Stimulated activated CD8-positive, alpha-beta memory T cell treated with anti-CD3 and anti-CD28 coated beads, Interleukin-4, amount 100 ng/mL, for 4 hours (primary cell): Measurements from ENCODE around the gene PCSK9.
A peak's percentile ranks its signal among the peaks of the same experiment; 100 is the strongest.
"Not testable (repeated sequence)": the region's sequence is repeated elsewhere in the genome, so short reads cannot be mapped to it uniquely, and the experiment has no call there.

Experiments used
- DNase-seq, 2 donors: peaks; one replicate each; pipeline ENCODE4 v3.0.0-alpha.2; 2020; ENCODE audit warnings: low read depth in 2 of 2, low spot score in 1 of 2

Gene PCSK9

GRCh38 chr1:55007625-55008024, 31.7 kb upstream of the PCSK9 start:
- DNase-seq: no peak

- no peak for DNase-seq
These were observed 29.0 kb upstream of the PCSK9 start for GRCh38 chr1:55010194-55010886.

GRCh38 chr1:55010887-55011217, 28.5 kb upstream of the PCSK9 start:
- no peak for DNase-seq

DNA sequence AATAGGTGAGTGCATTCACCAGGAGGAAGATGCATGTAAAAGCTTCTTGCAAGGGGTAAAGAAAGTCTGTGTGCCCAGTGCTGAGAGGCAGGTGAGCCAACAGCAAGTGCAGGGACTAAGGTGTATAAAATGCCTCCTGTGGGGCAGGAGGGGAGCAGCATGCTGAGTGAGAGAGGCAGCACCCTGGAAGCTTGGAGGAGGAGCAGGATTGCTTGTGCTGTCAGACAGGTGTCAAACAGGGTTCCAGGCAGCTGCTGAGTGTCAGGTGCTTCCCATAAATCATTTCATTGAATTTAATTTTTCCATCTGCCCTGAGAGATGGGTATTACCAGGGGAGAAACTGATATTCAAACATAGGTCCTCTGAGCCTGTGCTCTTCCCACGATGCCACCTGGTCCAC, 26.7 kb upstream of the PCSK9 start:
- no peak for DNase-seq

DNA sequence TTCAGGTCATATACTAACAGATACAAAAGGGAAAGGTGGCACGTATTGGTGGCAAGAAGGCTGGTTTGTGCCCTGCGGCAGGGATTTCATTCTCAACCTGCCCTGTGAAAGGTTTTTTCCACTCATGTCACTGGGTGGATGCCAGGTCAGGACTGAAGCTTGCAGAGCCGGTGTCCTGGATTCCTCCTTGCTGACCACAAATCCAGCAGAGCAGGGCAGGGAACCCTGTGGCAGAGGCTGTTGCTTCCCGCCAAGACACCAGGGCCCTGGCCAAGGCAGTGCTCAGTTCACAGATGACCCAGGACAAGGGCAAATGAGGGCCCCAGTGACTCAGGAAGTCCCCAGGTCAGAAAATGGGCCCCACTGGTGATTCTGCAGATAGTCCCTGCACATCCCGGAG, 24.2 kb upstream of the PCSK9 start:
- DNase-seq: no peak

DNA sequence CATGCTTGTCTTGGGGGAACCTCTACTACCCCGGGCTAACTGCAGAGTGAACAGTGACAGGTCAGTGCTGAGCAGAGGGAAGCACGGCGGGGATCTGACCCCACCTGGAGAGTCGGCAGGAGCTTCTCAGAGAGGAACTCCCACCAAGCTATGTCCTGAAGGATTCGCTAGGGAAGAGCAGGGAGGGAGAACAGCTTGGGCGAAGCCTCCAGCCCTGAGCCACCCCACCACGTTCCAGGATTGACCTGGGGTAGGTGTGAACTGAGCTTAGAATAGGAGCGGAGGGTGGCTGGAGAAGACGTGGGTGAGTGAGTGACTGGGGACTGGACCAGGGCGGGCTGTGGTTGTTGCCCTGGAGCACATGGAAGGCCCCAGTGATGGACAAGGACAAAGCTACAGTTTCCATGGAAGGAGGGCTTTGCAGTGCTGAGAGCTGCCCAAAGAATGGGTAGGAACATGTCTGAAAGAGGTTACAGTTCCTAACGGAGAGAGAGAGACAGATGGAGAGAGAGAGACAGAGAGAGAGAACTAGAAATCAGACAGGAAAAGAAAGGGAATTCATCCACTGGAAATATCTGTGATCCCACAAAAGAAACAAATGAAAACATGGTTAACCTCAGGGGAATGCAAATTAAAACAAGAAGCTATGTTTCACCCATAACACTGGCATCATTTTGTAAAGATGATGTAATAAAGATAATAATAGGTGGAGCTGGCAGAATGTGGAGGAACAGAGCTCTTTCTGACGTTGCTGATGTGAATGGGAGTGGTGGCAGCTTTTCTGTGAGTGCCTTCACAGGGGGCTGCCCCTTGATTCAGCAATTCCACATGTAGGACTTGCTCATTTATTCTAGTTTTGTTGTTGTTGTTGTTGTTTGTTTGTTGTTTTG, 23.4 kb upstream of the PCSK9 start:
- DNase-seq: no peak

GRCh38 chr1:55018395-55018794, 21.0 kb upstream of the PCSK9 start:
- no peak for DNase-seq

GRCh38 chr1:55021942-55022546, 17.3 kb upstream of the PCSK9 start:
- peak; percentile 3 to 14 for DNase-seq

DNA sequence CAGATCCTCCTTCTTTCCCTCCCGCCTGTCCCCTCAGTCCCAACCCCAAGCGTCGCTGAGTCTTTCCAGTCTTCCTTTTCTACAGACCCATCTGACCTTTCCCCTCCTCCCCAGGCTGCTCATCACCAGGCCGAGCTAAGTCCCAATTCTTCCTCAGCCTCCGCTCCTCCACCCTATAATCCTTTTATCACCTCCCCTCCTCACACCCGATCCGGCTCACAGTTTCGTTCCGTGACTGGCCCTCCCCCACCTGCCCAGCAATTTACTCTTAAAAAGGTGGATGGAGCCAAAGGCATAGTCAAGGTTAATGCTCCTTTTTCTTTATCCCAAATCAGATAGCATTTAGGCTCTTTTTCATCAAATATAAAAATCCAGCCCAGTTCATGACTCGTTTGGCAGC, 15.2 kb upstream of the PCSK9 start:
- DNase-seq: not testable (repeated sequence)

GRCh38 chr1:55026682-55027081, 12.7 kb upstream of the PCSK9 start:
- DNase-seq: not testable (repeated sequence)

GRCh38 chr1:55031098-55031497, 8.2 kb upstream of the PCSK9 start:
- DNase-seq: not testable (repeated sequence)

DNA sequence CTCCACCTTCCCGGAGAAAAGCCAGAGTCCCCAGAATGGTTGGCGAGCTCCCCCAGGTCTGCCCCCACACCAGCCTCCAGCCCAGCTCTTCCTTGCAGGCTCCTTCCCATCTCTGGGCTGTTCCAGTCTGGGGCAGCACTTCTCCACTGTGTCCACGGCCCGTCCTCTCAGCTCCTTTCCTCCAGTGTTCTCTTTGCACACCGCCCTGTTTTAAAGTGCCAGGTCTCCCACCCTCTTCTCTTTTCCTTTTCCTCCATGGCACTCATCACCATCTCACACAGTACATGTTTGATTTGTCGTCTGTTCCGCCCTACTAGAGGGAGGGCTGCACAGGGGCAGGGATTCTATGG, 6.1 kb upstream of the PCSK9 start:
- DNase-seq: no peak

- DNase-seq: no peak
These were observed 4.7 kb upstream of the PCSK9 start for GRCh38 chr1:55034476-55035133.

DNA sequence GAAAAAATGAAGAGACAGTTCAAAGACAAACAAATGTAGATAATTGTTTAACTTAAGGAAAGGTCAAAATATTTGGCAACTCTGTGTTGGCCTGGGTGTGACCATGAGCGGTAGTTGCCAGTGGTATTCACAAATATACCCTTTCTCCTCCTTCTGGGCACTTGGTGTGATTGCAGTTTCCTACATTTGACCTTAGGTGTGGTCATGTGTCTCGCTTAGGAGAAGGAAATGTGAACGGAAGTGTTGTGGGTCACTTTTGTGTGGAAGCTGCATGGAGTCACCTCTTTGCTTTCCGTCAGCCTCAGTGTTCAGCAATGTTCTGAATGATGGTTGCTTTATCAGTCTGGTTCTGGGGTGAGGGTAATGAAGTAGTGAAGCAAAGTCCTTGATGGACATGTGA, 3.4 kb upstream of the PCSK9 start:
- no peak for DNase-seq

- no peak for DNase-seq
These were observed 1.4 kb upstream of the PCSK9 start for GRCh38 chr1:55037733-55038551.

DNA sequence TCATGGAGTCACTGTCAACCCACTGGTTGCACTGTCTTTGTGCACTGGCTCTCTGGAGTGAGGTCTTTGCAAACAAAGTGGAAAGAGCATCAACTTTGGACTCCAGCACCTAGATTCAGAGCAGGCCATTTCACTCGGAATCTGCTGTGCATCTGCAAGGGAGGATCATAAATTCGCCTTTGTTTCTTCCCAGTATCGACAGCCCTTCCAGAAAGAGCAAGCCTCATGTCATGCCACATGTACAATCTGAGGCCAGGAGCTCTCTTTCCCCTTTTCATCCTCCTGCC, 853 bp upstream of the PCSK9 start:
- no peak for DNase-seq

GRCh38 chr1:55038974-55039341, 390 bp upstream of the PCSK9 start:
- no peak for DNase-seq

GRCh38 chr1:55040083-55040932, 960 bp downstream of the PCSK9 start:
- DNase-seq: no peak

- no peak for DNase-seq
These were observed 1.7 kb downstream of the PCSK9 start for GRCh38 chr1:55040933-55041494.

DNA sequence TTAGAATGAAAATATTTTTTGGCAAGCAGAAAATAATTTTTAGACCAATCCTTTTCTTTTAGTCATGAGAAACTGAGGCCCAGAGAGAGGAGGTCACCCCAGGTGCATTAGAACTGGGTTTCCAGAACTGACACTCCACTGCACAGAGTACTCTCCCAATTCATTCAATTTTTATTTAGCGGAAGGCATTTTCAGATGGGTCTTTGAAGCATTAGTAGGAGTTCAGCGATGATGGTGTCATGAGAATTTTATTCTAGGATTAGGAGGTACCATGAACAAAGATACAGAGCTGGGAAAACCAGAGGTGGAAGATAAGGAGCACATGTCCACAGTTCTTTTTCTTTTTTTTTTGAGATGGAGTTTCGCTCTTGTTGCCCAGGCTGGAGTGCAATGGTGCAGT, 2.3 kb downstream of the PCSK9 start:
- DNase-seq: no peak
